ENCODE data around the gene CNGA2.

The CNGA2 gene

DNA sequence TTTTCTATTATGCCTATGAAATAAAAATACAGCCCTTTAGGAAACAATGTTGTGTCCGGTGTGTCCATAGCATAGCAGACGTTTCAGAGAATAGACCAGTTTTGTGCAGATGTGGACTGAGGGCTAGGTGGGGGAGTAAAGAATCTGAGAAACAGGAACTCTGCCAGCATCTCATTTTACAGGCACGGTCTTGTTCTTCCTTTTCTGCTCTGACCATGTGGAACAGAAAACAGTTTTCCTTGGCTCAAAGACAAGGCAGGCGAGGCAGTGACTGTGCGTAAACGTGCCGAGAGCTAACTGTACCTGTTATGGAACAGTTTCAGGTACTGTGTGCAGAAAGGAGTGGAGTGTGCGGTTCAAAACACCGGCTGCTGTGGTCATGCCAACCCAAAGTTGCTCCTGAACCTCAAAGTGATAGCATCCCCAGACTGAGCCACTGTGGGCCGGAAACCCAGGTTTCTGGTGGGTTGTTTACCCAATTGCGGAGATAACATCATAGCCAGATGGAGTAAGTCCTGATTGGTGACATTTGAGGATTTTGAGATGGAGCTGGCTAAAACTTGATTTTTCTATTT lies 20.2 kb downstream of the CNGA2 start:
- DNase-seq = no peak

DNA sequence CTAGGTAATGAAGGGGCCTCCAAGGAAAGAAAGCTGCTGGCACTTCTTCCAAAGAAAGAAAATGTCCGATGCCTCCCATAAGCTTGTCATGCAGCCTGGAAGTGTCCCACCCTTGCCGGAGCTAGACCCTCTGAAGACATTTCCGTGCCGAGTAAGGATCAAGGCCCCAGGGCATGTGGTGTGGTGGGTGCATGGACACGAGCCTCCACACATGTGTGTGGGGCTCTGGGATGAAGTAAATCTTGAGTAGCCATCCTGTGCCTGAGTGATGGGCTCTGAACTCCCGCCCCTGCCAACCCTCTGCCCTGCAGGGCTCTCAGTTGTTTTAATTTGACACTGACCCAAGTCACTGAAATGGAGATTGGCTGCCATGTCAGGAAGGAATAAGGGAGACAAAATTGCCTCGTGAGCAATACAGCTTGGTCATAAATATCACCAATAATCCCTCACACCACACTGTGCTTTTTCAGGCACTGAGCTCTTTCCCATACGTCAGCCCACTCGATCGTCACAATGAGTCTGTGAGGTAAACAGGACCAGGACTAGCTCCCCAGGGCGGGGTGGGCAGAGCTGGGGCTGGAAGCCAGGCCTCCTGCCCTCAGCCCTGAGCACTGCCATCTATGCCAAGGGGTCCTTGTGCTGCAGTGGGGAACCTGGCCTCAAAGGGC lies 24.6 kb downstream of the CNGA2 start:
- no peak for DNase-seq

DNA sequence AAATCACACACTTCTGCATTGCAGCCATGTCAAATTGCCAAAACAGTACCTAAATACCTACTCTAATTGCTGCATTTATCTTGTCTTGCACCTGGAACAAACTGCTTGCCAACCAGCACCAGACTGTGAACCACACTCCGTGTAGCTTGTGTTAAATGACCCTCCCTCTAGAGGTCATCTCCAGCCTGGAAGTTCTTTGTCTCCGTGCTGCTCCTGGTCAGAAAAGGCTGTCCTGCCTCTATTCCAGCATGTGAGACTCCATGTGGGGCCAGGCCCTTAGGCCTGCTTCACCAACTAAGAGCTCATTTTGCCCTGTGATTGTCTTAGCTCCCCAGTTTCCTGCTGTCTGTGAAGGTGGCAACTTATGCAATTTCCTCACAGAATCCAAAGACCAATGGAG lies 28.3 kb downstream of the CNGA2 start:
- no peak for DNase-seq

DNA sequence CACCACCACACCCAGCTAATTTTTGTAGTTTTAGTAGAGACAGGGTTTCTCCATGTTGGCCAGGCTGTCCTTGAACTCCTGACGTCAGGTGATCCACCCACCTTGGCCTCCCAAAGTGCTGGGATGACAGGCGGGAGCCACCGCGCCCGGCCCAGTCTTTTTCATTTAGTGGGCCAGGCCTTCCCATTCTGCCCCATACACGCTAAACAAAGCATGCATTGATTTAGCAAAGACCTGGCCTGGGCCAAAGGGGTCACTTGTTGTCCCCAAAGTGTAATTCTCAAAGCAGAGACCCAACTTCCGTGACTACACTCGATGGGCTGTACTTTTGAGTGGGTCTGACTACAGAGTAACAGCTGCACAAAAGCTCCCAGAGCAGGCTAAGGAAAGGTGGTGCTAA lies 29.2 kb downstream of the CNGA2 start:
- no peak for DNase-seq

DNA sequence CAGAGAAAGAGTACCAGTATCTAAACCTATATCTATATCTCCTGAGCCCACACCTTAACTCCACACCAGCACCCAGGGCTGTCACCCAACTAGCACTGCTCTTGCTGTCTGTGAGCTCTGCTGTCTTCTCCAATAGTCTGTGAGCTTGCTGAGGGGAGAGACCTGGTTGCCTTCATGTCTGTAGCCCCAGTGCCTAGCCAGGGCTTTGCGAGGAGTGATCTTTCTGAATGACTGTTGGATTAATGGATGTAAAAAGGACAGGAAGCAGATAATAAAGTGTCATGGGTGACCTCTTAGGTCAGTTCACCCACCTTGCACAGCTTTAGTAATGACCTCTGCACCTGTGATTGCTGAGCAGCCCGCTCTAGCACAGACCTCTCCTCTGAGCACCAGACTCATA lies 30.5 kb downstream of the CNGA2 start:
- DNase-seq = no peak

DNA sequence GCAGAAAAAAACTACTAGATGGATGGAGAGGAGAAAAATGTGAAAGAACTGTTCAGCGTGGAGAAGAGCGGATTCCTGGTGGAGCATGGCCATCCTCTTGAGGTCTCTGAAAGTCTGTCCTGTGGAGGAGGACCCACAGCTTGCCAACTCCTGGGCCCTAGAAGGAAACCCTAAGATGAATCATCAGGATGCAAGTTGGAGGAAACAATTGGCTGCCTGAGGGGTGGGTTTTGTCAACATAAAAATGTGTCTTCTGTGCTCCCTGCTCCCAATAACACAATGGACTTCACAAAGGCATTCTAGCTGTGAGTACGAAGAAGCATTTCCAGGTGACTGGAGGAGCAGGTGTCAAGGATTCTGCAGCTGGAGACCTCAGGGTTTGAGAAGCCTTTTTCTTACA lies 37.2 kb downstream of the CNGA2 start:
- DNase-seq = no peak

DNA sequence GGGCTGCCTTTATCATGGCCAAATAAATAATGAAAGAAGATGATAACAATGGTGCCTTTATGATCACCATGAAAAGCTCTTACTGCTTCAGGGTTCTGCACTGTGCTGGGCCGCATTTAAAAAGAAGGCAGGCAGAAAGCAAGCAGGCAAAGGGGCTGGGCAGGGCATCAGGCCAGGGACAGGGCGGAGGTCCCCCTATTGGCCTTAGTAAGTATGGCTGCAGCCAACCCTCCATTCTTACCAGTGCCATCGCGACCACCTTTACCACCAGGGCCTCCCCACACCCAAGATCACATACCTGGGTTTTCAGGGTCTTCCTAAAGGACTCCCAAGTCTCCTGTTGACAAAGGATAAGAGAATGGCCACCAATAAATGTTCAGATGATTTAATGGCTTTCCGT lies 38.9 kb downstream of the CNGA2 start:
- no peak for DNase-seq

DNA sequence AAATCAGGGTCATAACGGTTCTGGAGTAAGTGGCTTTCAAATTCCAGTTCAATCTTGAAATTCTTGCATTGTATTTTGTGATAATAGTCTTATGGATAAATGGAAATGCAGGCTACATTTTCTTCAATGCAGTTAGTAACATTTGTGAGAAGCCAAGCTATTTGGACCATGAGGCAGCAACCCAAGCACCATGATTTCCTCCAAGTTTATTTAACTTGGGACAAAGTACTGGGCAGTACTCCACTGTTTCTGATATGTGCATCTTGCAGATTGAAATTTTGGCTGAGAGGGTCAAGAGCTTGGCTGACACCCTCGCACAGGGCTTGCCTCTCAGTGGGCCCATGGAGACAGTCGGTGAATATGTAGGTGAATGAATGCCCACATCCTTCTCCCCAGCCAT lies 39.9 kb downstream of the CNGA2 start:
- DNase-seq = no peak

DNA sequence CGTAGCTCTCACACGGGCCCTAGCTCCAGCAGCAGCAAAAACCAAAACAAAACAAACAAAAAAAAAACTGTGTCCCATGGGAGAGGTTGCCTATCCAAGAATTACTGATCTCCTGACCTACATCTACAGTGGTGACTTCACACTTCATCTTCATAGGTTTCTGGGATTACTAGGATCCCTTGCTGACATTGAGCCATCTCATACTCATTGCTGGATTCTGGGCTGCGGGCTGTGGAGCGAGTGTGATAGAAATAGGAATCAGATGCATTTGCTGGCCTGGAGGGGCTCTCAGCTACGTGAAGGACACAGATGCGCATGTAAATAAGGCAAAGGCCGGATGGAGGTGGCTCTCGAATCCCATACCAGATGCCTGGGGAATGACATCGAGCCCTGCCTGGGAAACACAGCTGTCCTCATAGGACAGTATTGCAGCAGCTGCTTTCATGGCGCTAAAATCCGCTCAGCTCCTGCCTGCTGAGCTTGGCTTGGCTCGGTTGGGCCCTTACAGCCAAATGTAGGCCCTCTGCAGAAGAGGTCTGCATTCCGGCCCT lies 41.7 kb downstream of the CNGA2 start:
- no peak for DNase-seq

DNA sequence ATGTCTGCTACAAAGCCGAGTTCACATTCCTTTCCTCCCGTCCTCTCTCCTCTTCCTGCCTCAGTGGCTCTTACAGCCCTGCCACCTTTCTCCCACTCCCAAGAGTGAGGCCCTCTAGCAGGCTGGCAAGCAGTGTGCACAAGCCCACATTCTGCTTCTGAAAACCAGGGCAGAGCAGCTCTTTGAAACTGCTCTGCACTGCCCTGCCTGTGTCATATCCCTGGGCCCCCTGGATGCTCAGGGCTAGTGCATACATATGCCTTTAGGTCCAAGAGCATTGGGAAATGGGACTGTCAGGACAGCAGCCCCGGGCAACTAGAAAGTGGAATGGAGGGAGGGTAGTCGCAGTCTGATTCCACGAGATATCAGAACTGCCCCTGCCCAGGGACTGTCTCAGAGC lies 42.4 kb downstream of the CNGA2 start:
- no peak for DNase-seq

DNA sequence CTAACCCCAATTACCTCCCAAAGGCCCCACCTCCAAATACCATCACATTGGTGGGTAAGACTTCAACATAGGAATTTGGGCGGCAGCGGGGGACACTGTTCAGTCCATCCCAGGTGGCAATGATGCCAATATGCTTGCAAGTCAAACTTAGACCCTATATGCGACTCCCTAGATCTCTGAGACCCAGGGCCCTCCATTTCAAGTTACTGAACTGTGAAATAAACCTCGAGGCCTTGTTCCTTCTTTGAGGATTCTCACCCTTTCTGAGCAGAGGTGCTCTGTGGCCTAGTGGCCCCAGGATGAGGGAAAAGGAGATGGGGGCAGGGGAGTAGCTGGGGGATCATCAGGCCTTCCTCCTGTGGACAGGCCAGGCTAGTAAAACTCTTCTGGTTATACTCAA lies 44.7 kb downstream of the CNGA2 start:
- no peak for DNase-seq

DNA sequence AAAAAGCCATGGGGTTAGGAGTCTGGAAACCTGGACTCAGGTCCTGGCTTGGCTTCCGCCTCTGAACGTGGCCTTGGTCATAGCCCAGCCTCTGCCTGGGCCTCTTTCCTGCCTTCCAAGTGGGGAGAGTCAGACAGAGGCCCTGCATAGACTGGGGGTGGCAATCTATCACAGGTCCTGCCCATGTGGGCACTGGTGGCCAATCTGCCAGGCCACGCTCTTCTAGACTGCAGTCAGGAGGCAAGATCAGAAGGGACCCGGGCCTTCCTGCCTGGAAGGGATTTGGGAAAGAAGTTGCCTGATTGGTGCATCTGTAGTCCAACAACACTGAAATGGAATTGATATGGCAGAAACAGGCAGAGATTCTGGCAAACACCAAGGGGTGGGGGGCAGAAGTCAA lies 46.1 kb downstream of the CNGA2 start:
- DNase-seq = no peak

DNA sequence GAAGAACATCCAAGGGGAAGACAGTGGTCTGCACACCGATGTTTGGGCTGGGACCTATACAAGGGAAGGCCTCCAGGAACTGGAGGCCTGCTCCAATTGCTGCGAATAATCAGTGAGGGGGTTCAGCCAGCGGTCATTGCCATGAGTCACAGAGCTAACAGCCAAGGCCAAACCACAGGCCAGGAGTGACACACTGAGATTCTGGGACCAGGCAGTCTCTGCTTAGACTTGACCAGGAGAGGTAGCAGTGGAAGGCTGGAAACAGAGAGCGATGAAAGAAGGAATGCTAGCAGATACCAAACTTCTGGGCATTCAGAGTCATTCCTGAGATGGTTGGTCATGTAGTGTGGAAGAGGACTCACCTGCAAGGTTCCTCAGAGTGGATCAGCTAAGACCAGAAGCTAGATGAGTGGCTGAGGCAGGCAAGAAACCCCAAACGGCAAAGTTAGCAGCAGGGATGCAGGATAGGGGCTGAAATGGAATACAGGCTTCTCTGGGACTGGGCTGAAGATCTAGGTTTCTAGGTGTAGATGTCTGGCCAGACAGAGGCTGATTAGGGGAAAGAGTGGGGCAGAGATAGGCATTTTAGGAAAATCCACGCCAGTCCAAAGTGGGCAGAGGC lies 54.7 kb downstream of the CNGA2 start:
- no peak for DNase-seq

DNA sequence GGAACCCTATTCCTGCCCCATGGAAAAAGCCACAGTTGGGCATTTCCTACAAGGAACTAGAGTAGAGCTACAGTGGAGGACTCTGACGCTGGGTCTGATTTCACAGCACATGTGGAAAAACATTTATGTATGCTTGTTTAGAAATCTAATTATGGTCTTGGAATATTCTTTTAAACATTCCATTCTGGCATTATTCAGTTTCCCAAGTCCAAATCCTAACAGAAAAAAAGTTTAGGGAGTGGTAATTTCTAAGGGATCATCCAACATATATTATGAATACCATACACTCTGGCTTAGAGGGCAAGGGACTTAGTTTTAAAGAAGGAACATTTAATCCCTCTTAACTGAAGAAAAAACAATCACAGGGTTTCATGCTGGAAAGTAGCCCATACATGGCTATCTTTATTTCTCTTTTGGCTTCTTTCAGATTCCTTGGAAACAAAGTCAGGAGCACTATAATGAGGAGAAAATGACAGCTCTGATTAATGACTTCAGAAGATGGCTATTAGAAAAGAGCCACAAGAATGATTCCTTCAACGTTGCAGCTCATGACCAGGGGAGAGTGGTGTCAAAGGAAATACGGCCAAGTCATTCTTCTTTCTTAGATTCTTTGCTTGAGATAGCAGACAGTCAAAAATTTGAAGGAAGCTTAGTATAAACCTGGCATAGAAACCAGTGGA lies 56.1 kb downstream of the CNGA2 start:
- no peak for DNase-seq

DNA sequence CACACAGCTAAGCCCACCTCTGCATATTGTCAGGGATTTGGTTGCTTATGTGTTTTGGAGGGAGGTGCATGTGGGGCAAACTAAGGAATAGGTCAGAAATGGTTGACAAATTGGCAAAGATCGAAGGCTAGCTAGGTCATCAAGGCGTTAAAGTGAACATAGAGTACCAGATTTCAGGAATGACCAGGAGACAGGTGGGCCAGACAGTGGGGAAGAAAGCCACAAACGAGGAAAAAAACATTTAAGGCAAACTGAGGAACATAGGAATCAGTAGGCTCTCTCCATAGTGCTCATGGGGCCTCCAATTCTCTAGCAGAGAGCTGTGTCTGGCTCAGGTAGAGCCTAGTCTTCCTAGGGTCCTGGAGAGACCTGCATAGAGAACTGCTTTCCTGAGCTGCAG lies 57.4 kb downstream of the CNGA2 start:
- DNase-seq = no peak

DNA sequence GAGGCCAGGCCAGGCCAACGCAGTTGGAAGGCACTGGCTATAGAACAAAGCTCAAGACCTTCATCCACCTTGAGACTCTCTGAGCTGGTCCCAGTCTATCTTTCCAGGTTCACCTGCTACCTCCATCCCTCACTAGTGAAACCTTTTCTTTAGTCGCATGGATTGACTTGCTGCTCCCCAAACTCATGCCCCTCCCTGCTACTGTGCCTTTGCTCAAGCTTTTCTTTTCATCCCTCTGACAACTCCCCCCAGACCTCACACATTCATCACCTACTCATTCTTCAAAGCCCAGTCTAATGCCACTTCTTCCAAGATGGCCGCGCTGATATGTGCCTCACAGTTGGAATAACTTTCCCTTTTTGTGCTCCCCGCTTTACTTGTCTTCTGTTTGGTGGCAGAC lies 58.0 kb downstream of the CNGA2 start:
- no peak for DNase-seq

DNA sequence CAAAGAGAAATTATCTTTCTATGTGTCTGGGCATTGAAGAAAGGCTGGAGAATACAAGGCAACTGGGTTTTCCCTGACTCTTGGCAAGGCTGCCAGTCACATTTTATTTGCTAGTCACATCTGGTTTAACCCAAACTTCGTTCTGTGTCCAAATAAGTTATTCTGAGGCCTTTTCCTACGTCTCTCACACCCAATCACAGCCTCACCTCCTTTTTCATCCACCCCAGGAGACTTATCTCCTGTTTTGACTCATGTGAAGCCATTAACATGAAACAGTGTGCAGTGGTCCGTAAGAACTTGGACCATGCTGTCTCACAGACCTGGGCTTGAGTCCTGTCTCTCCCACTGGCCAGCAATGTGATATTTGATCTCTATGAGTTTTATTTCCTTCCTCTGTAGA lies 59.3 kb downstream of the CNGA2 start:
- DNase-seq = no peak
